HL-60 (cell line): ENCODE data around the gene TMTC2.

Experiments used
- DNase-seq, 2 experiments: peaks; one replicate each; pipeline ENCODE4 v3.0.0-alpha.2; 2010 to 2020; ENCODE audit warnings: low read depth in 1 of 2, low spot score in 1 of 2
- H3K27ac ChIP-seq: fragments of 250-450 bp; sonication (Bioruptor Pico); replicated peaks from 2 replicates; pipeline ENCODE4 v1.5.1; 2020; ENCODE audit warnings: mild to moderate bottlenecking, moderate library complexity
- H3K27me3 ChIP-seq: fragments of 250-450 bp; sonication (Bioruptor Pico); 2 replicates; pipeline ENCODE4 v1.5.1; 2021; ENCODE audit warnings: mild to moderate bottlenecking, moderate library complexity; ENCODE audit not compliant: insufficient read depth, poor library complexity, severe bottlenecking
- H3K4me3 ChIP-seq: replicated peaks from 2 replicates; pipeline ENCODE4 v1.5.1; 2011; ENCODE audit warnings: mild to moderate bottlenecking, control low read depth, low read length; ENCODE audit not compliant: insufficient read depth
- GABPA ChIP-seq: IDR thresholded peaks from 2 replicates; pipeline ENCODE4 v1.6.1; 2012; ENCODE audit warnings: low read depth
- POLR2AphosphoS5 ChIP-seq: IDR thresholded peaks from 2 replicates; pipeline ENCODE4 v1.6.1; 2012; ENCODE audit warnings: low read depth
- REST ChIP-seq: IDR thresholded peaks from 2 replicates; pipeline ENCODE4 v1.6.1; 2012; ENCODE audit warnings: low read depth; ENCODE audit not compliant: insufficient replicate concordance
- SPI1 ChIP-seq: IDR thresholded peaks from 2 replicates; pipeline ENCODE4 v1.6.1; 2012; ENCODE audit warnings: low read depth, mild to moderate bottlenecking, borderline replicate concordance
- TF ChIP-seq, protein P1 (sequence below): IDR thresholded peaks from one replicate; pipeline ENCODE4 v1.5.1; 2011; ENCODE audit warnings: low read length, control low read depth, inconsistent platforms; ENCODE audit not compliant: insufficient read depth

Gene TMTC2

GRCh38 chr12:83057436-83057835 is 370.7 kb downstream of the TMTC2 start:
- TF ChIP-seq, protein P1, sequence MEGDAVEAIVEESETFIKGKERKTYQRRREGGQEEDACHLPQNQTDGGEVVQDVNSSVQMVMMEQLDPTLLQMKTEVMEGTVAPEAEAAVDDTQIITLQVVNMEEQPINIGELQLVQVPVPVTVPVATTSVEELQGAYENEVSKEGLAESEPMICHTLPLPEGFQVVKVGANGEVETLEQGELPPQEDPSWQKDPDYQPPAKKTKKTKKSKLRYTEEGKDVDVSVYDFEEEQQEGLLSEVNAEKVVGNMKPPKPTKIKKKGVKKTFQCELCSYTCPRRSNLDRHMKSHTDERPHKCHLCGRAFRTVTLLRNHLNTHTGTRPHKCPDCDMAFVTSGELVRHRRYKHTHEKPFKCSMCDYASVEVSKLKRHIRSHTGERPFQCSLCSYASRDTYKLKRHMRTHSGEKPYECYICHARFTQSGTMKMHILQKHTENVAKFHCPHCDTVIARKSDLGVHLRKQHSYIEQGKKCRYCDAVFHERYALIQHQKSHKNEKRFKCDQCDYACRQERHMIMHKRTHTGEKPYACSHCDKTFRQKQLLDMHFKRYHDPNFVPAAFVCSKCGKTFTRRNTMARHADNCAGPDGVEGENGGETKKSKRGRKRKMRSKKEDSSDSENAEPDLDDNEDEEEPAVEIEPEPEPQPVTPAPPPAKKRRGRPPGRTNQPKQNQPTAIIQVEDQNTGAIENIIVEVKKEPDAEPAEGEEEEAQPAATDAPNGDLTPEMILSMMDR: no peak
- Histone ChIP-seq H3K27me3 (no peaks in the 10 kb centered on the region), H3K4me3 (no peak overlapping the region), H3K27ac (no peak overlapping the region)
- no peak for DNase-seq

- no peak for TF ChIP-seq GABPA
- TF ChIP-seq REST: no peak
- TF ChIP-seq, protein P1: no peak
- no peak for TF ChIP-seq SPI1
- TF ChIP-seq POLR2AphosphoS5: no peak
- DNase-seq: no peak
- Histone ChIP-seq H3K27me3 (no peaks in the 10 kb centered on the region), H3K27ac (no peak overlapping the region), H3K4me3 (no peak overlapping the region)
Observed at GRCh38 chr12:83059107-83059506, 372.4 kb downstream of the TMTC2 start.

DNA sequence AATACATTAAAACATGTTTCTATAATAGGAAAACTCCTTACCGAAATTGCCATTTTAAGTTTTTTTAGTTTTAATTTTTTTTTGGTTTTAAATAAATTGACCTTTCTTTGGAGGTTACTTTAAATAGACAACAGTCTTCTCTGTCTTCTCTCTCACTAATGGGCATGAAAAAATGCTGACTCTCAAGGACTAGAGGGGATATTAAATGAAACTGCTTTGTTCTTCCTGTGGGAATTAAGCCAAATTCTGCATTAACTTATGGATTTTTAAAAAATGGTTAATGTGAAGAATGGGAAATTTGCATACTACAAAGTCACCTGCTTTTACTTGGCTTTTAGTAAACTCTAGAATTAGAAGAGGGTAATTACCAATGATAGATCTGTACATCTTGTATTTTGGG is 378.9 kb downstream of the TMTC2 start:
- no peak overlapping the region for H3K27ac ChIP-seq
- DNase-seq: no peak
- TF ChIP-seq SPI1 (no peak), REST (no peak), GABPA (no peak), POLR2AphosphoS5 (no peak)
- TF ChIP-seq, protein P1: no peak
- no peak overlapping the region for H3K4me3 ChIP-seq
- H3K27me3 ChIP-seq: no peaks in the 10 kb centered on the region

DNA sequence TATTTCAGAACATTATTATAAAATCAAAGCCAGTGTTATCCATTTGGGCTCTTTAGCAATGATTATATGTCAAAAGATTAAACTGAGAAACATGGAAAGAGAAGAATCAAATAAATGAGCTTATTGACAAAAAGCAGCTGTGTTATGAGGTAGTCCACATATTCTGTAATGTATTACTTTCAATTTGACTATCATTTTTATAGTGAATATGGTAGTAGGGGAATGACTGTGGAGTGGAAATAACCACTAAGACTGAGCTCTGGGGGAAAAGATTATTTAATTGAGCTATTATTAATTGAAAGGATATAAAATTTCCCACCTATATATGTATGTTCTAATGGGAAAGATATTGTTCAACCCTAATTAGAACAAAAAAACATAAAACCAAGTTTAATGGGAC is 381.3 kb downstream of the TMTC2 start:
- Histone ChIP-seq H3K27ac (no peak overlapping the region), H3K4me3 (no peak overlapping the region), H3K27me3 (no peaks in the 10 kb centered on the region)
- DNase-seq: no peak
- no peak for TF ChIP-seq GABPA
- TF ChIP-seq SPI1: no peak
- no peak for TF ChIP-seq POLR2AphosphoS5
- TF ChIP-seq REST: no peak
- TF ChIP-seq, protein P1: no peak
